ENCODE data around the gene SLC9A9.

DNA sequence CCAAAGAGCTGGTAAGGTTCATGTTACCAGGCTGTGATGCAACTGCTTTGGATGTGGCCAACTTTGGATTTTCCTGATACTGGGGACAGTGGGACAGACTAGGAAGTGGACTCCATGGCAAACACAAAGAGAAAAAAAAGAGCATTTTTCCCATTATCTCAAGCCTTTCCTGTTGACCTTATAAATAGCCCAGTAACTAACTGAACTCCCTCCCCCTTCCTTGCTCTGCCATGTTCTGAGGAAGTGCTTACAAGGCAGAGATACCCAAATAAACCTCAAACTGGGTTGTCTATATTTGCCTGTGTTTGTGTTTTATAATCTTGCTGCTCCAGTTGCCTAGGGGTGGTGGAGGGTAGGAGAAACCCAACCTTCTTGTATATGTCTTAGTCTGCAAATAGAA is 27.3 kb upstream of the SLC9A9 start:
- no peak for TF ChIP-seq CREB1 (IDR thresholded peaks at IDR 0.05; ENCODE audit: low read depth)
- no peak for TF ChIP-seq FOXM1 (IDR thresholded peaks at IDR 0.05; ENCODE audit: low read depth, low read length)
